Stimulated activated naive CD8-positive, alpha-beta T cell treated with anti-CD3 and anti-CD28 coated beads, Interleukin-15, amount 100 ng/mL, for 72 hours (primary cell): ENCODE measurements around the gene UNC5CL.

ENCODE experiments used
- ATAC-seq: fragments of 150-1000 bp; cut with Tn5 transposase; 2 replicates; pipeline ENCODE4 v1.10.0; 2021; ENCODE audit warnings: mild to moderate bottlenecking, moderate library complexity
- DNase-seq, 2 donors: peaks; one replicate each; pipeline ENCODE4 v3.0.0; 2021 to 2022
- H3K27ac Mint-ChIP-seq, 2 donors: one replicate each; pipeline ENCODE4 v1.8.0; 2022; ENCODE audit warnings: mild to moderate bottlenecking in 2 of 2, mixed read lengths in 2 of 2, moderate library complexity in 2 of 2
- H3K27me3 Mint-ChIP-seq: one replicate; pipeline ENCODE4 v1.8.0; 2022; ENCODE audit warnings: mixed read lengths
- H3K4me1 Mint-ChIP-seq: one replicate; pipeline ENCODE4 v1.8.0; 2022; ENCODE audit warnings: mild to moderate bottlenecking, mixed read lengths
- H3K4me3 Mint-ChIP-seq, 2 donors: one replicate each; pipeline ENCODE4 v1.8.0; 2022; ENCODE audit warnings: mild to moderate bottlenecking in 2 of 2, mixed read lengths in 2 of 2, moderate library complexity in 1 of 2
- H3K9me3 Mint-ChIP-seq, 2 donors: one replicate each; pipeline ENCODE4 v1.8.0; 2022; ENCODE audit warnings: mixed read lengths in 2 of 2

Gene UNC5CL

GRCh38 chr6:41050536-41050935 lies 11.5 kb upstream of the UNC5CL start:
- no peak overlapping the region for H3K27ac Mint-ChIP-seq

GRCh38 chr6:41049955-41050354 lies 10.9 kb upstream of the UNC5CL start:
- Mint-ChIP-seq H3K27me3 (no peaks in the 10 kb centered on the region), H3K4me1 (peaks cover 19% of the 10 kb centered on the region), H3K9me3 (peaks cover 0 to 6% of the 10 kb centered on the region in 2 donors), H3K27ac (no peak overlapping the region), H3K4me3 (no peak overlapping the region)
- no peak for ATAC-seq
- no peak for DNase-seq

More at GRCh38 chr6:41050536-41050935, 11.5 kb upstream of the UNC5CL start:
- Mint-ChIP-seq H3K4me1 (peaks cover 19% of the 10 kb centered on the region), H3K27me3 (no peaks in the 10 kb centered on the region), H3K9me3 (peaks cover 0 to 6% of the 10 kb centered on the region in 2 donors), H3K4me3 (no peak overlapping the region)
- DNase-seq, result no peak
- ATAC-seq, result no peak

GRCh38 chr6:41049521-41049920 lies 10.5 kb upstream of the UNC5CL start:
- H3K27ac Mint-ChIP-seq, result peak overlapping the region in 1 of 2 donors; percentile 57
- peaks cover 19% of the 10 kb centered on the region for H3K4me1 Mint-ChIP-seq

GRCh38 chr6:41047745-41048732 lies 9.0 kb upstream of the UNC5CL start:
- Mint-ChIP-seq H3K9me3 (peaks cover 0 to 6% of the 10 kb centered on the region in 2 donors), H3K27me3 (no peaks in the 10 kb centered on the region), H3K27ac (no peak overlapping the region), H3K4me3 (no peak overlapping the region), H3K4me1 (peaks cover 15% of the 10 kb centered on the region)
- no peak for ATAC-seq
- DNase-seq, result no peak

More at GRCh38 chr6:41049521-41049920, 10.5 kb upstream of the UNC5CL start:
- H3K27me3 Mint-ChIP-seq, result no peaks in the 10 kb centered on the region
- no peak for ATAC-seq
- no peak overlapping the region for H3K4me3 Mint-ChIP-seq
- H3K9me3 Mint-ChIP-seq, result peaks cover 0 to 6% of the 10 kb centered on the region in 2 donors
- no peak for DNase-seq

GRCh38 chr6:41047306-41047705 lies 8.3 kb upstream of the UNC5CL start:
- H3K9me3 Mint-ChIP-seq, result peaks cover 0 to 6% of the 10 kb centered on the region in 2 donors
- peaks cover 7% of the 10 kb centered on the region for H3K4me1 Mint-ChIP-seq
- ATAC-seq, result no peak
- no peak overlapping the region for H3K27ac Mint-ChIP-seq
- no peak for DNase-seq
- H3K4me3 Mint-ChIP-seq, result no peak overlapping the region
- no peaks in the 10 kb centered on the region for H3K27me3 Mint-ChIP-seq

- H3K4me1 Mint-ChIP-seq, result no peaks in the 10 kb centered on the region
- no peak overlapping the region for H3K27ac Mint-ChIP-seq
- DNase-seq (no peak), ATAC-seq (no peak)
- H3K9me3 Mint-ChIP-seq, result no peaks in the 10 kb centered on the region
- H3K4me3 Mint-ChIP-seq, result no peak overlapping the region
- no peaks in the 10 kb centered on the region for H3K27me3 Mint-ChIP-seq
Measured at GRCh38 chr6:41046084-41046483, 7.1 kb upstream of the UNC5CL start.

GRCh38 chr6:41045664-41046063 lies 6.6 kb upstream of the UNC5CL start:
- no peak overlapping the region for H3K4me3 Mint-ChIP-seq
- DNase-seq, result no peak

GRCh38 chr6:41043151-41043550 lies 4.1 kb upstream of the UNC5CL start:
- Mint-ChIP-seq H3K27me3 (no peaks in the 10 kb centered on the region), H3K4me3 (no peak overlapping the region), H3K27ac (peak overlapping the region; percentile 52 to 81), H3K9me3 (no peaks in the 10 kb centered on the region), H3K4me1 (no peaks in the 10 kb centered on the region)
- DNase-seq (no peak), ATAC-seq (no peak)

More at GRCh38 chr6:41045664-41046063, 6.6 kb upstream of the UNC5CL start:
- no peaks in the 10 kb centered on the region for H3K27me3 Mint-ChIP-seq
- H3K4me1 Mint-ChIP-seq, result no peaks in the 10 kb centered on the region
- no peaks in the 10 kb centered on the region for H3K9me3 Mint-ChIP-seq
- ATAC-seq, result no peak
- no peak overlapping the region for H3K27ac Mint-ChIP-seq

GRCh38 chr6:41042226-41043055 lies 3.4 kb upstream of the UNC5CL start, which contains the start of gene TSPO2:
Gene TSPO2 (plus strand): TSS chr6:41042467. CDS start chr6:41042986, 519 bp downstream.
- no peak within 1 kb of the TSS for H3K4me3 Mint-ChIP-seq
- H3K27me3 Mint-ChIP-seq, result no peaks in the 10 kb centered on the region
- ATAC-seq (no peak), DNase-seq (no peak)
- H3K27ac Mint-ChIP-seq, result peak within 1 kb of the TSS in 1 of 2 donors; percentile 52
- no peaks in the 10 kb centered on the region for H3K4me1 Mint-ChIP-seq
- H3K9me3 Mint-ChIP-seq, result no peaks in the 10 kb centered on the region

- Mint-ChIP-seq H3K27ac (no peak overlapping the region), H3K4me1 (no peaks in the 10 kb centered on the region), H3K27me3 (no peaks in the 10 kb centered on the region), H3K4me3 (no peak overlapping the region), H3K9me3 (no peaks in the 10 kb centered on the region)
- DNase-seq, result no peak
- ATAC-seq, result peak; percentile 13
Measured at GRCh38 chr6:41040940-41041536, 2.0 kb upstream of the UNC5CL start.

- Mint-ChIP-seq H3K27ac (no peak overlapping the region), H3K4me1 (no peaks in the 10 kb centered on the region), H3K27me3 (no peaks in the 10 kb centered on the region), H3K9me3 (no peaks in the 10 kb centered on the region), H3K4me3 (no peak overlapping the region)
- DNase-seq, result no peak
- peak; percentile 34 for ATAC-seq
Measured at GRCh38 chr6:41040101-41040939, 1.3 kb upstream of the UNC5CL start.

- no peaks in the 10 kb centered on the region for H3K9me3 Mint-ChIP-seq
- no peak overlapping the region for H3K27ac Mint-ChIP-seq
- DNase-seq, result no peak
- no peak overlapping the region for H3K4me3 Mint-ChIP-seq
- no peaks in the 10 kb centered on the region for H3K27me3 Mint-ChIP-seq
- ATAC-seq, result no peak
- H3K4me1 Mint-ChIP-seq, result no peaks in the 10 kb centered on the region
Measured at GRCh38 chr6:41038205-41038604, 816 bp downstream of the UNC5CL start.

GRCh38 chr6:41037107-41037900 lies 1.7 kb downstream of the UNC5CL start:
- H3K4me1 Mint-ChIP-seq, result no peaks in the 10 kb centered on the region
- no peak overlapping the region for H3K4me3 Mint-ChIP-seq
- peak overlapping the region in 1 of 2 donors; percentile 75 for H3K27ac Mint-ChIP-seq
- ATAC-seq, result no peak
- no peaks in the 10 kb centered on the region for H3K27me3 Mint-ChIP-seq
- H3K9me3 Mint-ChIP-seq, result no peaks in the 10 kb centered on the region
- no peak for DNase-seq

GRCh38 chr6:41036601-41037000 lies 2.4 kb downstream of the UNC5CL start:
- Mint-ChIP-seq H3K4me1 (no peaks in the 10 kb centered on the region), H3K9me3 (no peaks in the 10 kb centered on the region), H3K4me3 (no peak overlapping the region), H3K27ac (peak overlapping the region in 1 of 2 donors; percentile 75), H3K27me3 (no peaks in the 10 kb centered on the region)
- DNase-seq (no peak), ATAC-seq (no peak)
